GM19324 (cell line): Measurements from ENCODE around the gene CDK3.
"Not testable (repeated sequence)": the region's sequence is repeated elsewhere in the genome, so short reads cannot be mapped to it uniquely, and the experiment has no call there.

Experiments used
- ATAC-seq: cut with Tn5 transposase; IDR thresholded peaks from one replicate; pipeline ENCODE4 v1.9.1; 2021; ENCODE audit warnings: mild to moderate bottlenecking, moderate library complexity; ENCODE audit not compliant: unreplicated experiment, low FRiP score

CDK3 gene

DNA sequence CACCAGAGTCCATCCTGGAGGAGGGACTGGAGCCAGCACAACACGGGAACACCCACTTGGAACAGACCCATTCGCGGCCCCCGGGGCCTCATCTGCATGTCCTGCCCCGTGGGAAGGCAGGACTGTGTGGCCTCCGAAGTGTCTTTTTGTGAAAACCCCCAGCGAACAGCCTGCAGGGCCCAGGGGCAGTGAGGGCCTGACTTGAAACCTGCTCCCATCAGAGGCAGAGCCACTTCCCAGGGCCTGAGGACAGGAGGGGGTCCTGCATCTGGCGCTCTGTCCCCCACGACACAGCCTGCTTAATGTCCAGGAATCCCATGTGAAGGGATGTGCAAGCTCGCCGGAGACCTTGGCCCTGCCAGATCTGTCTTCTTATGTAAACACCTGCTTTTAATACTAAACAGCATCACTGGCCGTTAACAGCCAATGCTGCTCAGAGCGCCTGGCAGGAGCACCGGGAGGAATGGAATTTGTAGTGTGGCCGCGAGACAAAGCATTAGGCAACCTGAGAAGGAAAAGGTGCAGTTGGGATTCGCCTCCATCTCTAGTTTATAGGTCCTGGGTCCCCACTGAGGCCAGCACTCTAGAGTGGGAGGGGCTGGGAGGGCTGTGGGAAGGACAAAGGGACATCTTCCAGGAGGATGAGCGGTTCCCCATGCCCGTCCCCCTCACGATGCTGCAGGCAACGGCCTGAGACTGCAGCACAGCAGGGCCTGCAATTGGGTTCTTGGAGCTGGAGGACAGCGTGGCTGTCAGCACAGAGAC is 36.0 kb downstream of the CDK3 start:
- ATAC-seq, result no peak

DNA sequence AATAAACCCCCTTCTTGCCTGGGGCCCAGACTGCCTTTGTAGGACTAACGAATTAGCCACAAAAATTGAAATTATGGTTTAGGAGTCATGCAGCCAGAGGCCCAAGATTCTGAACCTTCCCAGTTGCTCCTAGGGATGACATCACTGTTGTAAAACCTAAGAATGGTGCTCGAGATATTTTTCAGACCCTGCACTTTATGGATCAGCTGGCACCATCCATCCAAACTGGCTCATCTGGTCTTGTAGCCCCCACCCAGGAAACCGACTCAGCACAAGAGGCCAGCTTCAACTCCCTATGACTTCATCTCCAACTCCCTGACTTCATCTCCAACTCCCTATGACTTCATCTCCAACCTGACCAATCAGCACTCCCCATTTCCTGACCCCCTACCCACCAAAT is 37.4 kb downstream of the CDK3 start:
- ATAC-seq, result no peak

DNA sequence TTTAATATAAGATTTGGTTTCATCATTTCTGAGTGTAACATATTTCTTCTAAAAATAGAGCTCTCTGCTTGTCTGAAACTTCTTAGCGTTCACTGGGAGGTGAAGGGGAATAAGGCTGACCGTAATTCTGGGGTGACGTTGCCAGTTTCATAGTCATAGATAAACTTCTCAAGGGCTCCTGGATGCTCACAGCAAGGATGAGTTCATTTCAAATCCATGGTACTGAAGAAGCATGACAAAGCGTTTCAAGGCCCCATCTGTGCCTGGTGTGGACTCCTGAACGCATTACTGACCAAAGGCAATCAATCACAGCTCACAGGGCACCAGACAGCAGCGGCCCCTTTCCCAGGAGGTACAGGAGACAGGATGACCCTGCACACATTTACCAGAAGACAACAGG is 38.5 kb downstream of the CDK3 start:
- no peak for ATAC-seq

DNA sequence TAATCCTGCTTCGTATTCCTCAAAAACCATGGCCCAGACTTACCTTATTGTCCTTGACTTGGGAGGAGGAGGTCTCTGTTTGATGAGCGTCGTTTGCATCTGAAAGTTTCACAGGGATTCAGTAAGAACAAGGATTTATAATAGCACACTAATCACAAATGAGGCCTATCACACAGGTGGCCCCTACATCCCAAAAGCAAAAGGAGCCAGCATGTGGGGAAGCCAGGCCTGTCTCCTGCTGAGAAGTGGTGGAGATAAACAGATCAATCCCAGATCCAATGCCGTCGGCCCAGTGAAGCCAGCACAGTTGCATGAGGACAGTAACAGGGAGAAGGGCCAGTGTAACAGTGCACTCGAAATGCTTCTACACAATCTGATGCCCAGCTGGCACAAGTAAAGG is 39.7 kb downstream of the CDK3 start:
- ATAC-seq, result no peak

DNA sequence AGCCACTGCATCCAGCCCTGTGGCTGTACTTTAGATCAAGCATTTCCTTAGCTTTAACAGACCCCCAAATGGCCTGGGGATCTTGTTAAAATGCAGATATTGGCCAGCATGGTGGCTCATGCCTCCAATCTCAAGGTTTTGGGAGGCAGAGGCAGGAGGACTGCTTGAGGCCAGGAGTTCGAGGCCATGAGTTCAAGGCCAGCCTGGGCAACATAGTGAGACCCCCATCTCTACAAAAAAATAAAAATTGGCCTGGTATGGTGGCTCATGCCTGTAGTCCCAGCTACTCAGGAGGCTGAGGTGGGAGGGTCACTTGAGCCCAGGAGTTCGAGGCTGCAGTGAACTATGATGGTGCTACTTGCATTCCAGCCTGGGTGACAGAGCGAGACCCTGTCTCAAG is 42.2 kb downstream of the CDK3 start:
- not testable (repeated sequence) for ATAC-seq

DNA sequence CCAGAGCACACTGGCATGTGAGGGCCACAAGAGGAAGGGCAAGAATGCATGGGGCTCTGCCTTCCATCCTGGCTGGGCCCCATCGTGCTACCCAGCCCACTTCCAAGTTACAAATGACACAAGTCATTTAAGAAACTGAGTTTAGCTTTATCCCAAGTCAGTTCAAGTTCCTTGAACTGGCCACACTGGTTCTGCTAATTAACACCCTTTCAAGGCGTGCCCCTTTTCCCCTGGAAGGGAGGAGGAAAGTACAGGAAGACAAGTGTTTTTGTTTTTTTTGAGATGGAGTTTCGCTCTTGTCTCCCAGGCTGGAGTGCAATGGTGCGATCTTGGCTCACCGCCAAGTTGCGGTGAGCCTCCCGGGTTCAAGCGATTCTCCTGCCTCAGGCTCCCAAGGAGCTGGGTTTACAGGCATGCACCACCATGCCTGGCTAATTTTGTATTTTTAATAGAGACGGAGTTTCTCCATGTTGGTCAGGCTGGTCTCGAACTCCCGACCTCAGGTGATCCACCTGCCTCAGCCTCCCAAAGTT is 43.9 kb downstream of the CDK3 start:
- not testable (repeated sequence) for ATAC-seq

DNA sequence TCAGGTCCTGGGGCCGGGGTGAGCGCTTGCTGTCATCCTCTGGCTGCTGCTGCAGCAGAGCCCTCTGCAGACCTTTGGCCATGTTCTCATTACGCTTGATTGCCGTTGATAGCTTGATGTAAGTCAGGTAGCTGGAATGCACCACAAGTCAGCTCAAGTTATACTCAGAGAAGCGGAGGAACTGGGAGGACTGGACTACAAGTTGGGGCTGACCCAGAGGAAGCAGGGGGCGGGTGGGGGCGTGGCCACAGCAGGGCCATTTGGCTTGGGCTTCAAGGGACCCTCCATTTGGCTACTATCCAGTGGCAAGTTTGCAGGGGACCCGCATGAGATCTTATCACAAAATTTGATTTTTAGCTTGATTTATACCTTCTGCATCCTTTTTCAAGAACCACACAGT is 45.4 kb downstream of the CDK3 start:
- ATAC-seq, result no peak

DNA sequence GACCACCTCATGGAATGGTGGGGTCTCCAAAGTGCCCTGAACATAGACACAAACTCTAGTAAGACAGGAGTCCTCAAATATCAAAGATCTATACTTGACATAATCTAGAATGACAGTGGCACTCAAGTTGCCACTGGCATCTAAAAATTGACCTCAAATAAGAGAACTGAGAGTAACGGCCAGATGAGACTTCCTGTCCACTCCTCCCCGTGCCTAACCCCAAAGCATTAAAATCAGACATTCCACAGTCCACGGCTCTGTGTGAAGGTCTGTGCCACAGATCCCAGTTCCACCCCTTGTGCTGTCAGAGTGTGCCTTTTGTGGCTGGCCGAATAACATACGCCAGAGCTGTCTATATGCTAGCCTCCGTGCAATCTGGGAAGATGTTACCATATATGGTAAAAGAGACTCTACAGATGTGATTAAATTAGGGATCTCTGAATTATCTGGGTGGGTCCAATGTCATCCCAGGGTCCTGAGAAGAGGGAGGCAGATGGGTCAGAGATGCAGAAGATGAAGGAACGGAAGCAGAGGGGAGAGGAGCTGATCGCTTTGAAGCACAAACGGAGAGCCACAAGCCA is 47.5 kb downstream of the CDK3 start:
- ATAC-seq, result no peak

DNA sequence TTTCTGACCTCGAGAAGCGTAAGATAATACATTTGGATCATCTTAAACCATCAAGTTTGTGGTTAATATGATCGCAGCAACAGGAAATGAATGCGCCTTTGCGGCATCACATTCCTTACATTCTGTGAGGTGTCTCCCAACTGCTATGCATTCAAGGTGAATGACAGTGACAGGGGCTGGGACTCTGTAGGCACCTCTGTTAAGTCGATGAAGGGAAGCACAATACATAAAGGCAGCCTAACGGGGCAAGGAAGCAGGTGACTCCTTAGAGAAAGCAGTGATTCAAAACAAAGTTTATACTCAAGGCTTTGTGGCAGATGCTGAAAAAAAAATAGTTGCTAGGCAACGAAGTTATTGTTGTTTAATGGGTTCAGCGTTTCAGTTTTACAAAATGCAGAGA is 48.1 kb downstream of the CDK3 start:
- ATAC-seq, result no peak

DNA sequence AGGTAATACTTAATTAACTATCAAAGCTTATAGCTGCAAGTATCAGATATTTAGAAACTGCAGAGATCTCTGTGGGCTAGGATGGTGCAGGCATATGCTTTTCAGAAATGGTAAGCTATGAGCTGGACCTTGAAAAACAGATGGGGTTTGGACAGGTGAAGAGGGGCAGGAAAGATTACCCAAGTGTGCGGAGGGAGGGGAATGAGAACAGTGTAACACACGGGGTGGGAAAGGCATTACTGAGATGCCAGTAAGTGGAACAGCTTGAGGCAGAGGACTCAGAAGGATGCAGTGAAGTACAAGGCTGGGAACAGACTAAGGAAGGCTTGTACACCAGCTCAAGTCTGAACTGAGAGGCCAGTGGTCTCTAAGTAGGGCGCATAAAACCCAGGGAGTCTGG is 48.6 kb downstream of the CDK3 start:
- ATAC-seq, result no peak

DNA sequence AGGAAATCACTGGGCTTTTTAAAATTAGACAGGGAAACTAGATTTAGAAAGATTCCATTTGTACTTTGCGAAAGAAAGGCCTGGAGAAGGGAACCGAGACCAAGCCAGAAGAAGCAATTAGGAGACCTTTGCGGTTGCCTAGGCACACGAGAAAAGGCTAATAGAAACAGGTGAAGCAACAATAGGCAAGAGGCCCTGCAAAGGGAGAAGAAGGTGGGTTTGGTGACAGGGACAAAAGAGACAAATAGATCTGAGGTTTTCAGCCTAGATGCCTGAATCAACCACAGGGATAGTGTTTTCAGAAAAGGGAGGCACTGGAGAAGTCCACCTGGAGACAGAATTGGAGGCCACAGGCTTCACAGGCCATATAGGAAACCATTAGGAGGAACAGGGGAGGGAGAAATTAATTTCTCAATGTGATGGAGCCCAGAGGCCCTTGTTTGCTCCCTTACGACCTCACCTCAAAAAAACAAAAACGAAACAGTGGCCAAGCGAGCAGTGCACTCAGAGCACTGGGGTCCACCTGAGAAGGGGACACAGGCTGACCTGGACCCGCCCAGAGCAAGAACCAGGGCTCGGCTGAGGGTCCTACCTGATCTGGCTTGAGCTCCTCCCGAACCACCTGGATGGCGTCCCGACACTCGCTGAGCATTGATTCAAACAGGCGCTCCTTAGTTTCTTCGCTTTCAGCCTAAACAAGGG is 49.3 kb downstream of the CDK3 start:
- no peak for ATAC-seq

DNA sequence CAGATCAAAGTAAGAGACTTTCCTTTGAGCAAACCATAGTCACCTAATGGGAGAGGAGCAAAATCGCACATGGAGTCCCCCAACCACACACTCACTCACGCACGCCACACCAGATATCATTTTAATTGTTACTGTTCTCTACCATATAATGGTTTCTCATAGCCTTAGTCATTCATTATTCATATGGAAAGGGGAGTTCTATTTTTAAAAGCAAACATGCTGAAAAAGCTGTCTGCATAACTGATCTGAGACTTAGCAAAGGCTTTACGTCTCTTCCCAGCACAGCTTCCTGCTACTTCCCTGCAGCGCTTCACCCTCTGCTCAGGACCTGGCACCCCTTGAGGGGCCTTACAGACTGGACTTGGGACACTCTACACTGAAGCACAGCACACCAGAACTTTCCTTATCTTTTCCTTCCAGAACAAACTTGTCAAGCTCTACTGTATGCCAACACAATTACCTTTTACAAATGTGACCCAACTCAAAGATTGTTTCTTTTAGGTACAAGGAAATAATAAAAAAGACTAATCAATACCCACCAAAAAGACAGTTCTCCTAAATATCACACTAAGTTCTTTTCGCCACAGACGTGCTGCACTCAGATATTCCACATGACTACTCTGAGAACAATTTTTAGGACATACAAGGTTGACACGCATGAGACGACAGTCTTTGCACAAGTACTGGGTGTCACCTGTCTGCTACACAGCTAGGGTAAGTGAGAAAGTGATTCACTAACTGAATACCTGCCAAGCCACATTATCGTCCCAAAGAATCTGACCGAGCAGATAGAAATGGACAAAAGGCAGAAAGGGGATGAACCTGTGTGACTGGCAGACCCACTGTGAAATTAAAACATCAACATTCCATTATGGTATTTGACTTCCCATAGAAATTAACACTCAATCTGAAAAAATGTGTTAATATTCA is 50.1 kb downstream of the CDK3 start:
- no peak for ATAC-seq

DNA sequence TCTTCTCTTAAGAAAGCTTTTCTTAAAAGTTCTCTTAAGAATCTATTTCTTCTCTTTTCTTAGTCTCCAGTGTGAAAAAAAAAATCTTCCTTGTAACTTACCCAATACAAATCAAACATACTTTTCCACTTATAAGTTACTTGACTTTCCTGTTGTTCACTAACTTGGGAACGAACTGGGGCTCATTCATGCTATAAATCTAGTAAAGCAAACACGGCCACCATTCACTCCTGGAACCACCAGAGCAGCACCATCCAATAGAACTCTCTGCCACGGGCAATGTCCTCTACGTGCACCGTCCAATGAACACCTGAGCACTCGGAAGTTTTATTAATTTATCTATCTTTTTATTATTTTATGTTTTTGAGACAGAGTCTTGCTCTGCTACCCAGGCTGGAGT is 50.9 kb downstream of the CDK3 start:
- ATAC-seq, result no peak

DNA sequence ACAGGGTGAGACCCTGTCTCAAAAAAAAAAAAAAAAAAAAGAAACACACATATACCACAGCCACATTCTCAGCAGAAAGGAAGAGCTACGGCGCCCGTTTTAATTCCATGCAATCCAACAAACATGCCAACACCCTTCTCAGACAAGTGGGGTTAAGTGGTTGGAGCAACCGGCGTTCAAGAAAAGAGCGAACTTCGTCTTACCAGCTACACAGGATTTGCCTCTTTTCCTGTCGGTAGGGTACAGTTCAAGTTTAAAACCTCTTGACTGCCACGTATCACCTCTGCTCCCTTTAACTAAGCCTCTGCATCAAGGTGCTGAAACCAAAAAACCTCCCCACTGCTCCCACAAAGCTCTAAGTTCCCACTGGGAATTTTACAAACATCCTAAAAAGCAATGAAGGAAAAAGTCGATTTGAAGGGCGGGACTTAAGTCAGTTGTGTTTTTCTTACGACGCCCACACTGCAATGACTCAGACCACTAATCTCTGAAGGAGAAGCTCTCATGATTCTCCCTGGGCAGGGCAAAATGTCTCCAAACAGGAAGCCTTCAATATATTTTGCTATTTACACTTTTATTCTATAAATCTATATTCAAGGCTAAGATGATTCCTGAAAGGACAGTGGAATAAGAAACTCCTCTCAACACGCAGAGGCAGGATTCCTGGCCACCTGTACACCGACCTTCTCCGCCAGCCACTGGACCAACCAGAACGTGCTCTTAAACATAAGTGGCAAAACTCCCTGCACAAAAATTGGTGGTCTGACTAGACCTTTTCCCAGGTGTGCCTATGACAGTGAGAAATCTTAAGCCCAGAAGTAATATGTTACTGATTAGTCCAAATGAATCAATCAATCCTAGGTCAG is 52.8 kb downstream of the CDK3 start:
- no peak for ATAC-seq

DNA sequence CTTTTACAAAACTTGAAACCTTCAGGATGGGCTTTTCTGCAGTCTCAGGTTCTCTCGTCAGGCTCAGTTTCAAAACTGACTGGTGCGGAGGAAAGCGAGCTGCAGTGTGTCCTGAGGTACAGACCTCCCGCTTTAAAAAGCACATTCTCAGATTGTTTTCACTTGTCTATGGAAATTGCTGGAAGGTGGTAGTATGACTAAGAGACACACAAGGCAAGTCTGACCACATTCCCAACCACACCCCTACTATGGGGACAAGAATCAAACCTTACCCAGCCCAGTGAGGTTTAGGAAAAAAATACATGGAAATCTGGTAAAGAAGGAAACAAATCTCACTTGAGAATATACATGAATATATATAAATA is 53.4 kb downstream of the CDK3 start:
- no peak for ATAC-seq
